Measurements from ENCODE around the gene HS3ST3B1. TPM values are rescaled to one million over a fixed set of nuclear protein-coding genes. Genes with fewer than 3 reads are reported as not detected.

HS3ST3B1 gene
- total and polyA plus RNA-seq, 8 donors: 0.30 to 2.8 (median 1.5) TPM

- no peak overlapping the region for H3K4me3 ChIP-seq
- peaks cover 0 to 13% (median 0%) of the 10 kb centered on the region in 4 donors for H3K27me3 ChIP-seq
- no peak for ATAC-seq
- H3K4me1 ChIP-seq: peaks cover 0 to 9% (median 8%) of the 10 kb centered on the region in 3 donors
- DNase-seq: no peak
- no peak for FAIRE-seq
- H3K9me3 ChIP-seq: no peaks in the 10 kb centered on the region
- 70 to 71% methylated on average over 6 of the region's 6 CpGs for WGBS, 2 donors
- intact Hi-C loops (cut with DNase I): no loop called here
- no peaks in the 10 kb centered on the region for H3K36me3 ChIP-seq
- H3K27ac ChIP-seq: no peak overlapping the region
- TF ChIP-seq, protein P1, sequence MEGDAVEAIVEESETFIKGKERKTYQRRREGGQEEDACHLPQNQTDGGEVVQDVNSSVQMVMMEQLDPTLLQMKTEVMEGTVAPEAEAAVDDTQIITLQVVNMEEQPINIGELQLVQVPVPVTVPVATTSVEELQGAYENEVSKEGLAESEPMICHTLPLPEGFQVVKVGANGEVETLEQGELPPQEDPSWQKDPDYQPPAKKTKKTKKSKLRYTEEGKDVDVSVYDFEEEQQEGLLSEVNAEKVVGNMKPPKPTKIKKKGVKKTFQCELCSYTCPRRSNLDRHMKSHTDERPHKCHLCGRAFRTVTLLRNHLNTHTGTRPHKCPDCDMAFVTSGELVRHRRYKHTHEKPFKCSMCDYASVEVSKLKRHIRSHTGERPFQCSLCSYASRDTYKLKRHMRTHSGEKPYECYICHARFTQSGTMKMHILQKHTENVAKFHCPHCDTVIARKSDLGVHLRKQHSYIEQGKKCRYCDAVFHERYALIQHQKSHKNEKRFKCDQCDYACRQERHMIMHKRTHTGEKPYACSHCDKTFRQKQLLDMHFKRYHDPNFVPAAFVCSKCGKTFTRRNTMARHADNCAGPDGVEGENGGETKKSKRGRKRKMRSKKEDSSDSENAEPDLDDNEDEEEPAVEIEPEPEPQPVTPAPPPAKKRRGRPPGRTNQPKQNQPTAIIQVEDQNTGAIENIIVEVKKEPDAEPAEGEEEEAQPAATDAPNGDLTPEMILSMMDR (IDR thresholded peaks at IDR 0.05): no peak
Observed at GRCh38 chr17:14305785-14306496, 5.1 kb downstream of the HS3ST3B1 start.

- Histone ChIP-seq H3K4me3 (no peak overlapping the region), H3K27me3 (peaks cover 0 to 13% (median 0%) of the 10 kb centered on the region in 4 donors), H3K27ac (no peak overlapping the region), H3K4me1 (peaks cover 0 to 9% (median 4%) of the 10 kb centered on the region in 3 donors), H3K36me3 (no peaks in the 10 kb centered on the region), H3K9me3 (no peaks in the 10 kb centered on the region)
- FAIRE-seq (no peak), ATAC-seq (no peak), DNase-seq (no peak)
- TF ChIP-seq, protein P1 (IDR thresholded peaks at IDR 0.05): no peak
- intact Hi-C loops (cut with DNase I): no loop called here
Observed at GRCh38 chr17:14306596-14306995, 5.7 kb downstream of the HS3ST3B1 start.

- ATAC-seq (no peak), FAIRE-seq (no peak), DNase-seq (no peak)
- H3K27me3 ChIP-seq: peaks cover 0 to 13% (median 0%) of the 10 kb centered on the region in 4 donors
- H3K36me3 ChIP-seq: no peaks in the 10 kb centered on the region
- no peak overlapping the region for H3K27ac ChIP-seq
- TF ChIP-seq, protein P1 (IDR thresholded peaks at IDR 0.05): no peak
- peaks cover 0 to 9% (median 0%) of the 10 kb centered on the region in 3 donors for H3K4me1 ChIP-seq
- 62 to 66% methylated on average over 5 of the region's 5 CpGs for WGBS, 2 donors
- no peaks in the 10 kb centered on the region for H3K9me3 ChIP-seq
- no peak overlapping the region for H3K4me3 ChIP-seq
- intact Hi-C loops (cut with DNase I): no loop called here
Observed at GRCh38 chr17:14307560-14308024, 6.7 kb downstream of the HS3ST3B1 start.

DNA sequence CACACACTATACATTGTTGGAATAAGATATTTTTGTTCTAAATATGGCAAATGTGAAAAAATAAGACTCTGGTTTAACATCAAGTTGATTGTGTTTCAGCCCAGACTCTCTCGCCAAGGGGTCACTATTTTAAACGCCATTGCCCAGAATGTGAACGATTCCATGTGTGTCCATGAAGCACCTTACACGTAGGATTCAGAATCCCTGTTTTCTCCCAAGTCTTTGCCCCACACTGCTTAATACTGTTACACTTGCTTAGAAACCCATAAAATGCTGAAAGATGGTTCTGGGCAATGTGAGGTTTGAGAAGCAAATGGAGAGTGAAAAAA, 7.7 kb downstream of the HS3ST3B1 start:
- ATAC-seq: no peak
- peaks cover 0 to 3% (median 0%) of the 10 kb centered on the region in 3 donors for H3K4me1 ChIP-seq
- no peak for FAIRE-seq
- H3K4me3 ChIP-seq: peak overlapping the region in 3 of 4 donors; percentile 26 to 56 (median 44)
- TF ChIP-seq, protein P1 (IDR thresholded peaks at IDR 0.05): no peak
- H3K27me3 ChIP-seq: peaks cover 0 to 13% (median 0%) of the 10 kb centered on the region in 4 donors
- intact Hi-C loops (cut with DNase I): no loop called here
- H3K36me3 ChIP-seq: no peaks in the 10 kb centered on the region
- no peaks in the 10 kb centered on the region for H3K9me3 ChIP-seq
- no peak overlapping the region for H3K27ac ChIP-seq
- no peak for DNase-seq
- WGBS, 2 donors: 33 to 41% methylated on average over 4 of the region's 4 CpGs
